Kidney tubule cell (primary cell): ENCODE results near the gene EIF4G2.
A peak's percentile ranks its signal among the peaks of the same experiment; 100 is the strongest.

Source experiments
- DNase-seq: peaks from one replicate; pipeline ENCODE4 v3.0.0-alpha.2; 2018; ENCODE audit warnings: low spot score

The EIF4G2 gene

DNA sequence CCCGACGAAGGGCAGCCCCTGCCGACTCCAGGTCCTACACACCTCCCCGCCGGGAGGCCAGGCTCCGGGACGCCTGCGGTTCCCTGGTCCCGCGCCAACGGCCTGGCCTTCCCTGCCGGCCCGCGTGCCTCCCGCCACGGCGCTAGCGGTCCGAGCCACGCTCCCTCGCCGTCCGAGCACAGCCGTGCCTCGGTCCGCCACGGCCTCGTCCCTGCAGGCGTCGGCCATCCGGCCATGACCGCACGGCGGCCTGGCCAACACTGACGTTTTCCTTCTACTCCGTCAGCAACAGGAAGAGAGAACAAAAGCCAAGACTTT, 532 bp downstream of the EIF4G2 start:
- DNase-seq: no peak

DNA sequence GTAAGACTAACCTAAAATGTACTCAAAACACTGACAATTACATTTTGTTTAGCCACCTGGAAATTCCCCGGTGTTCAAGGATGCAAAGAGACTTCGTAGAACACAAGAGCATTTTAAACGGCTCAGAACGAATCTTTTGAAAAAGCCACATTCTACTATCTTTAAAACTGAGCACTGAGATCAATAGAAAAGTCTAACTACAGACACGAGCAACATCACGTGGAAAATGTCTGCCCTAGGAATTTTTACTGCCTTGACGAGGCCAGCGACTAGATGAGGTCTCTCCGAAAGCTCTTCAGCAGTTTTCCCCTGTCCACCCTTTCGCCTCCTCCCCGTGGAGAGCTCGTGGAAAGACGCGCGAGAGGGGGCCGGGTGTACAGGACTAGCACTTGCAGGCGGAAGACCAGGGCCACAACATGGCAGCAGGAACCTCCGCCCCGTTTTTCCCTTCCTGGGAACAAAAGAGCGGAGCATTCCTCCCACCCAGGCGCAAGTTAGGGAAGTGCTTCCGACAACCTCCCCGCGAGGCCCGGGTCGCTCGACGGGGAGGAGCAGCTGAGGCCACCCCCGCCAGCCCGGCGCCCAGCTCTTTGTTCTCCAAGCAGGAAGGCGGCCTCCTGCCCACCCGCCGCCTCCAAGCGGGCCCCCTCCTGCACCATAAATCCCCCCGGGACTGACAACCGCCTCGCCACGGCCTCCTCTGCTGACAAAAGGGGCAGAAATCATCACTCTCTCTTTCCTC, 1.1 kb downstream of the EIF4G2 start:
- peak; percentile 67 for DNase-seq

DNA sequence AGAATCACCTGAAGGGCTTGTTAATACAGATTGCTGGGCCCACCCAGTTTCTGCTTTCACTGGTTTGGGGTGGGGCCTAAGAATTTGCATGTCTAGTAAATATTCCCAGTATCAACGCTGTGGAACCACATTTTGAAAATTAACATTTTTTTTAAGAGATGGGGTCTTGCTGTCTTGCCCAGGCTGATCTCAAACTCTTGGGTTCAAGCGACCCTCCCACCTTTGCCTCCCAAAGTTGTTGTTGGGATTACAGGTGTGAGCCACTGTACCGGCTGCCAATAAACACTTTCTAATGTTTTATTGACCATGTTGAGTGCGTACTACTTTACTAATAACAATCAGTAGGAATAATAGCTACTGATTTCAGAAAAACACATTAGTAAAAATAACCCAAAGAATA, 2.5 kb downstream of the EIF4G2 start:
- DNase-seq: no peak

DNA sequence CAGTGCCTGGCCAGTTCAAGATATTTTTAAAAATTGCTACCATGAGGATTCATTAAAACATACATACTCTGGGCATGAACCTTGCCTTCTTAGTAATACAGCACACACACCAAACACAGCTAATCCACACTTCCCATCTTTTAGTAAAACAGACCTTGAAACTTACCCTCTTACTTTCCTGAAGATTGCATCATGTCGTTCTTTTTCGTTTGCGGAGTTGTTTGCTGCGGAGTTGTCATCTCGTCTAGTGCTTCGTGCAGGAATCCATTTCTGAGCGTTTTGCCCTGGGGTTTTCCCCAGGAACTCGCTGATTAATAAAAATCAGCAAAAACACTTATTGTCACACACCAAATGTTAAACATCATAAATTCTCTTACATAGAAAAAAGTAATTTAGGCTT, 3.0 kb downstream of the EIF4G2 start:
- DNase-seq: no peak

DNA sequence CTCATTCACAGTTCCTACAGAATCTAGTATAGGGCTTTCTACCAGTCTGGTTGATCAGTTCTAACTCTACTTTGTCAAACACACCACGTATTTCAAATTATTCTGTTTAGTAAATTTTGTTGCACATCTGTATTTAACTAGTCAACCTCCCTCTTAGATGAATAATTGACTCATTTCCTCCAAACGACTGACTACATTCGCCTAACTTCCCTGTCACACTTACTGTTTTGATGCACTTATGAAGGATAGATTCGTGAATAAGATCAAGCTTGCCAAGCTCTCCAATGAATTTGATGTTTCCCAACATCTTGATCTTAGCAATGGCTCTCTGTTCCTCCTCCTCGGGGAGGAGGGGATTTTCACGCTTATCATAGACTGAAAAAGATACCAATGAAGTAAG, 5.0 kb downstream of the EIF4G2 start:
- DNase-seq: no peak

DNA sequence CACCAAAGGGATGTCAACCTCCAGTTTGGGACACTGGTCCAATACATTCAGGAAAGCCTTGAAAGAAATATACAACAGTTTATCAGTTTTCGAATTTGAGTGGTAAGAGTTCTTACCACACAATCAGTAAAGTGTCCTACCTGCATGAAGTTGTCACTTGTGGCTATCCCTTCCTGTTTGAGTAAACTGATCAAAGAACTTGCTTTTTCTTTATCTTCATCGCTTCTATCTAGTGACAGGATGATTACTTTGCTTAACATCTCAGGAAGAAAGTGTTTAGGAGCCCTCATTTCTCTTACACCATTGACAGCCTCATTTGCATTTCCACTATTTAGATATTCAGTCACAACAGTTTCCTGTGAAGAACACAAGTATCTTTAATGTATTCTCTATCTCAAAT, 8.4 kb downstream of the EIF4G2 start:
- DNase-seq: no peak

DNA sequence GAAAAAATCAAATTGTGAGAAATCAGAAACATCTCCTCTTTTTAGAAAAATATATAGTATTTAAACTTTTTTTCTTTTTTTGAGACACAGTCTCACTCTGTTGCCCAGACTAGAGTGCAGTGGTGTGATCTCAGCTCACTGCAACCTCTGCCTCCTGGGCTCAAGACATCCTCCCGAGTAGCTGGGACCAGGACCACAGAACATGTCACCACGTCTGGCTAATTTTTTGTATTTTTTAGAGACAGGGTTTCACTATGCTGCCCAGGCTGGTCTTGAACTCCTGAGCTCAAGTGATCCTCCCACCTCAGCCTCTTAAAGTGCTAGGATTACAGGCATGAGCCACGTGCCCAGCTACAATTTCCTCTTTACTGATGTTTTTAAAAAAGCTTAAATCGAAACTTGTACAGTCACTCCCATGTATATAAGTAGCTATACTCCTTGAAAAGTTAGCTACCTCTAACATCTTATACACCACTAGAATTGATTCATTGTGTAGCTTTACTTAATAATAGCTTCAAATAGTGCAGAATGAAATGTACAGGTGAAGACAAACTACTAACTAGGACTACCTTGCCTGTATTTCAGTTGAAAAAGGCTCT, 10.3 kb downstream of the EIF4G2 start:
- DNase-seq: no peak

DNA sequence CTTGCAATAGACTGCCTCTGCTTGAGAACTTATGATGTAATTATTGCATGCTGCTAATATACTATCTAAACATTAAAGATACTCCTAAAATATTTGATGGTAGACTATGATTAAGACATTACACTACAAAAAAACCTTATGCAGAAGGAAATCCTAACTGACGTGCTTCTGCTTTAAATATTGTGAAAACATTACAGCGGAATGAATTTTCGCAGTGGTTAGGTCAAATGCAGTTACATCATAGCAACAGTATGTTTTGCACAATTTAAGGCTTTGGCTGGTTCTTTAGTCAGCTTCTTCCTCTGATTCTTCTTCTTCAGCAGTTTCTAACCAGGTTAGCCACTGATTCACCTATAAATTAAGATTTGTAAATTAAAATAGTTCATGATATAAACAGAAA, 11.2 kb downstream of the EIF4G2 start:
- no peak for DNase-seq

DNA sequence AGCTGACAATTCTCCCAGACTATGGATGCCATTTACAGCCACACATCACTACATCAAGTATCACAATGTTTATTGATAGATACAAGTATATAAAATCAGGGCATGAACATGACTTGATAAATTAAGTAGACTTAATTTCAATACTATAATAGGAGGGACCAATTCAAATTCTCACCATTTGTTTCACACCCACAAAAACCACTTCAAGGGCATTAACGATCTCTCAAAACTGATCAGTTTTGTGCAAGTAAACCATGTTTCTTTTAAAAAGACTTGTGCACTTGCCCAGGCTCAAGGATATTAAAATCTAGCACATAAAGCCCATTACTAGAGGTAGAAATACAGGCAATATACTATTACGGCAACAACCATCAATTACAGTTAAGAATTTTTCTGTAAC, 11.7 kb downstream of the EIF4G2 start:
- DNase-seq: no peak

DNA sequence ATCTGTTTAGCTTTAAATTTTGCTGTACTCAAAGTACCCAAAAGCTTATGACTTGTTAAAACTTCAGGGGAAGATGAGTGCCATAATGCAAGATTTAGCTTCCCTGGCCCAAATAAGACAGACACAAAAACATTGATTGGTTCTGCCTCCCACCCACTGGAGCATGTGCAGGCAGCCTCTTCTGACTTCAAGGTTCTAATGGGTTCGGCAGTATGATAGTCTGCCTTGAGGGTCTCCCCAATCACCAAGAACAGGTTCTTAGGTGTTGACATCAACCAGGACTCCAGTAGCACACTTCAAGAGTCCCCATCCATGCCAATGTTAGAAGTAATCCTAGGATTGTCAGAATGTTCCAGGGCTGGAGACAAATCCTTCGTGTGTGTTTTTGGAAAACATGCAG, 12.5 kb downstream of the EIF4G2 start:
- no peak for DNase-seq

DNA sequence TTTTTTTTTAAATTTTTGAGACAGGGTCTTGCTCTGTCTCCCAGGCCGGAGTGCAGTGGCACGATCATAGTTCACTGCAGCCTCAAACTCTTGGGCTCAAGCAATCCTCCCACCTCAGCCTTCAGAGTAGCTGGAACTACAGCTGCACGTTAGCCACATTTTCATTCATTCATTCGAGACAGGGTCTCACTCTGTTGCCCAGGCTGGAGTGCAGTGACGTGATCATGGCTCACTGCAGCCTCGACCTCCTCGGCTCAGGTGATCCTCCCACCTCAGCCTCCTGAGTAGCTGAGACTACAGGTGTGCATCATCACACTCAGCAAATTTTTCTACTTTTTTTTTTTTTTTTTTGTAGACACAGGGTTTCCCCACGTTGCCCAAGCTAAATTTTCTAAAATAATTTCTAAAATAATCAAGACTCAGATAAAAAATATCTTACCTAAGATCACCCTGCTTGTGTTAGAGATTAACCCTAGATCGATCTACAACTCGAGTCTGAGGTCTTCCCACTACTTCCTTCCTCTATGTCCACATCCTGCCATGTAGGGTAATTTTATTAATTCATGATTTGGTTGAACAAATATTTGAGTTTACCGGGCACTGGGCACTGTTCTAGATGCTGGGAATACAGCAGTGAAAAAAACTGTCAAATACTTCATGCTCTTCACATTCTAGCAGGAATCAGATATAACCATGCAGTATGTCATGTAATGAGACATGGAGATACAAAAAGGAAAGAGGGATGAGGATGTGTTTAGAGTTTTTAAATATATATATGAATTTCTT, 15.1 kb downstream of the EIF4G2 start:
- DNase-seq: no peak

DNA sequence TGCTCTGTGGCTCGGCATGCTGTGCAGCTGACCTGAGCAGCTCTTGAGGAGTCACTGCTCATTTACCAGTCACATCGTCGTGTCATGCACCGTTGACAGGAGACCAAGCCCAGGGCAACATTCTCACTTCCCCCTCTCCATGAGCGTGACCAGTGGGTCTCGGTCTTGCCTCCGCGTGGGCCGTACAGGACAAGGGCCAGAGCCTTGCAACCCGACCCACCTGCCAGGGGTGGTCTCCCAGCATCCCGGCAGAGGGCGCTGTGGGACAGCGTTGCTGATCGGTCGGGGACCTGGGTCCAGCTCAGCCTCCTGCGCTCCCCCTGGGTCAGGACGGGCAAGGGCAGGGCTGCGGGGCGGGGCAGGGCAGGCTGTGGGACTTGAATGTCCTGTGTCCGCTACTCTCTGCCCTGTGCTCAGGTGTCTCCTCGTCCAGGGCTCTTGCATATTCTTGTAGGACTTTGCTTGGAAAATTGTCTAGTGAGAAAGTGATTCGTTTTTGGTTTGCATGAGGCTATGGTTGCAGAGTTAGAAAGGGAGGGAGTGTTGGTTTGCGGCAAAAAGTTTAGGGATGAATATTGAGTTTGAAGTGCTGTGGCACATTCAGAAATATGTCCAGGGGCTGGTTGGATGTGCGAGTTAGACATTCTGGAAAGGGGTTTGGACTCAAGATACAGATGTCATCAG, 16.2 kb downstream of the EIF4G2 start:
- peak; percentile 80 for DNase-seq

DNA sequence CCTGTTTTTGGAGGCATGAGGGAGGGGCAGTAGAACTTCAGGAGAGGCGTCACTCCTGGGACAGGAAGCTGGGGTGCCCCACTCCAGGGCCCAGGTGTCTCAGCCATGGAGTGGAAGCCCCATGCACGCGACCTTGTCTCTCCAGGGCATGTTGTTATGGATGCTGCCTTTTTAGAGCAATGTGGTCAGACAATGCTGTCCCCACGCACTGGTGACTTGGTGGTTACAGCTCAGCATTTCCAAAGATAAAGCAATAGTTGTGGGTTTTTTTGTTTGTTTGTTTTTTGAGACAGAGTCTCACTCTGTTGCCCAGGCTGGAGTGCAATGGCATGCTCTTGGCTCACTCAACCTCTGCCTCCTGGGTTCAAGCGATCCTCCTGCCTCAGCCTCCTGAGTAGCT, 22.3 kb downstream of the EIF4G2 start:
- DNase-seq: no peak

DNA sequence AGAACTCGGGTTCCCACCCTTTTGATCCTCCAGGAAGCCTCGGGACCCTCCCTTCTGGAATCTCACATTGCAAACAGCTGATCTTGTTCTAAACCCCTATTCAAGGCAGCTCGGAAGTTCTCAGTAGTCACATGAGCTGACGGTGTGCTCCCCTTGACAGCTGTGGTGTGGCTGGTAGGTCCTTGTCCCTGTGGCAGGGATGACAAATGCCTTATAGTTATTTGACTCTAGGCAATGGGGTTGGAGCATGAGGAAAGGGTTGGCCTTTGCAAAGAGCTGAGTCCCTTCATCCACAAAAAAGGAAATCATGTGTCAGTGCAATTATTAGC, 23.6 kb downstream of the EIF4G2 start:
- no peak for DNase-seq

DNA sequence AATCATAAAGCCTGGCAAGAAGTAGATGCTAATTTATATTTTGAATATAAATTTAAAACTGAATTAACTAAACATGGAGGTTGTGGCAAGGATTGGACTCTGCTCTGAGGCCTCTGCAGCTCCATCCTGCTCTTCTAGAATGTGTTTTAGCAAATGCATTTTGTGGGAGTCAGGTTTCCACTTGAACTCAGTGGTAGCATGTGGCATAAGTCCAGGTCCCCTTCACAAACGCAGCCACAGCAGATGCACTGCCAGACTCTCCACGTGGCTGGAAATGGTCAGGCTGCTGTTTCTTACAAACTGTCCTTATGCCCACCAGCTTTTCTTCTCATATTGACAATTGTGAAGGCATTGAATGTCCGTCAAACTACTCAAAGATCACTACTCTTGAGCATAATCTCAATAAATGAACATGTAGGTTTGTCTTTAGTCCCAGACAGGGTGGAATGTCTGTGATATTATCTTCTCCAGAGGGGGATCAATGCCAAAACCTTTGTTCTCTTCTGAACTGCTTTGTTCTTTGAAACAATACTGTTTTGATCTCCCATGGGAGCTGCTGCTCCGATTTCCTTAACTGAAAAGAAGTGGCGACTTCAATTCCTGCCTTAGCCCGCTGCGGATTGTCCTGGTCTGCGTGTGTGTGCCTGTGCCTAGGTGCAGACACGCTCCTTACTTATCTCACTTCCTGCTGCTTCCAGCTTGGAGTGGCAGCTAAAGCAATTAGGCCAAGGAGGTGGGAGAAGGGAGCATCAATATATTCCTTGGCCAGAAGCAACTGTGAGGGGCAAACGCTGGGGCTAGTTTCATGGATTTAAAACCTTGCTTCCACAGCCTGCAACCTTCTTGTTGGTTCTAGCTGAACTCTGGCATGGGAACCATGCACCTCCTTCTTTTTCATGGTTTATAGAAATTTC, 24.2 kb downstream of the EIF4G2 start:
- no peak for DNase-seq

DNA sequence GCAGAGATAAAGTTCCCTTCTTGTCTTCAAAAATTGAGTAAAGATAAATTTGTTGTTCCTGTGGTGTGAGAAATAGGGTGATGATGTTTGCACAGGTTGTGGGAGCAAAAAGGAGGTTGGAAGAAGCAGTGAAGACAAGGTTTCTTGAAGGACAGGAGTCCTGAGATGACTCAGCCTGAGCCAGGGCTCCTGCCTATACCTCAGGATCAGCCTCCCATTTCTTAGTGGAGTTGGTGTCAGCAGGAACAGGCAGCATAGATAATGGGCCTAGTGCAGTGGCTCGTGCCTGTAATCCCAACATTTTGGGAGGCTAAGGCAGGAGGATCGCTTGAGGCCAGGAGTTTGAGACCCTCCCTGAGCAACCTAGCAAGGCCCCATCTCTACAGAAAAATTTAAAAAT, 28.7 kb downstream of the EIF4G2 start:
- DNase-seq: no peak

DNA sequence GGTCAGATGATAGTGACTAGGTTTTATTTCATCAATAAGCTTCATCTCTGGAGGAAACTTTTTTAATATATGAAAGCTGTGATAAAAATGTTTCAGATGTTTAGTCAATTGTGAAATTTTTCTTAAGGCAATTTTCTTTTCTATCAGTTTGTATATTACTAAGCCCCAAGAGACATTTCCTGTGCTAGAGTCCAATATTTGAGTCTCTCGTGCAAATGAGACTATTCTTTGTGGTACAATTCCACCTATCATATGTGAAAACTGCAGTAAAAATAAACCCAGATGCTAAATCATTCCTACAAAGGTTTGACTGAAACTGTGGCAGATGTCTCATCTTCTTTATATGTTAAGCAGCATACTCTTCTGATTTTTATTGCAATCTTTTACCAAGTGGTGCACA, 29.6 kb downstream of the EIF4G2 start:
- DNase-seq: no peak

DNA sequence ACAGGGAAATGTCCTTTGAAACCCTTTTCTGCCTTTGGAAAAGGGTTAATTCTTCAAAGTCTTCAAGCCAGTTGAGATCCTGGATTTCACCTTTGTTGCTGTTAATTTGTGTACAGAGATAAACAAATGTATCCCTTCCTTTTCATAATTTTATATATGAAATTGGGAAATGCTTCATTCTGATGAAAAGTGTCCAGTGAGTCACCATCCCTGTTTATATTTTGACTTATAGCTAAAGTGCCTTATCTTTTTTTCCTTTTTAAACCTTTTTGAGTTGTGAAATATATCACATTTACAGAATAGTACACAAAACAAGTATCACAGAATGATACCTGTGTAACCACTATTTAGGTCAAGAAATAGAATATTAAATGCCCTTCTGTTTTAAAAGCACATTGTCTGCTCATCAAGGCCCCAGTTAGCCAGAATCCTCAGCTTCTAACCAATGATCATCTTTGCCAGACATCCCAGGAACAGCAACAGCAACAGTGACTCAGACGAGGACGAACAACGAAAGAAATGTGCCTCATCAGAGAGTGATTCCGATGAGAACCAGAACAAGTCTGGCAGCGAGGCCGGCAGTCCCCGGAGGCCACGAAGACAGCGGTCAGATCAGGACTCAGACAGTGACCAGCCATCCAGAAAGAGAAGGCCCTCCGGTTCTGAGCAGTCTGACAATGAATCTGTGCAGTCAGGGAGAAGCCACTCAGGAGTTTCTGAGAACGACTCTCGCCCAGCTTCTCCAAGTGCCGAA, 30.3 kb downstream of the EIF4G2 start:
- DNase-seq: no peak

DNA sequence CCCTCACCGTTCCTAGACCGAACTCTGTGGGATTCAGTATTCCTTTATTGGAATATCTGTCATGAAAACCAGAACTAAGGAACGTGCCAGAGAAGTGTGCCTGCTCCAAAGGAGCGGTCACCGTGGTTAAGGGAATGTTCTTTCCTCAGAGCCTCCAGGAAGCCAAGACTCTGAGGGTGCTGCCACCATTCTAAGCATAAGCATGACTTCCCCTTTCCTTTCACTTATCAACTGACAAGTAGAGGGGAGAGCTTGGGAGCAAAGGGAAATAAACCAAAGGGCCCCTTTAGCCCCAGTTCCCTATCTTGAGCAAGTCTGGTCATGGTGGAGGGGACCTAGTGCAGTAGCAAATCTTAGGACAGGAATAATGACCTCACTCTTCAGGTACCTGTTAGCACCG, 30.9 kb downstream of the EIF4G2 start:
- no peak for DNase-seq

DNA sequence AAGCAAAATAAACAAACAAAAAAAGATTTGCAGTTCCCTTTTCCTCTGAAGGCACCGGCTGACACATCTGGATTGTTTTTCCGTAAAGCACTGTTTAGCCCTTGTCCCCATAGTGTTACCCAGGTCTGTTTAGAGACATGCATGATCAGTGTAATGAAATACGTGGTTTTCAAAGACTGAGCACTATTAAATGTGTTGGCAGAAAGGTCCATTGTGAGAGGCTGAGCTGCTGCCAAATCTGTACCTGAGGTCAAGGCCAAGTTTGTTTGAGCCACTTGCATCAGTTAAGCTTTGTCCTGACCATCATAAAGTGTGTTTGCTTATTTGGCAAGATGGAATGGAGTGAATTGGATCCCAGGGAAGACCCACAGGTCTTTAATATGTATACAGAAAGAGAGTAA, 31.3 kb downstream of the EIF4G2 start:
- no peak for DNase-seq

DNA sequence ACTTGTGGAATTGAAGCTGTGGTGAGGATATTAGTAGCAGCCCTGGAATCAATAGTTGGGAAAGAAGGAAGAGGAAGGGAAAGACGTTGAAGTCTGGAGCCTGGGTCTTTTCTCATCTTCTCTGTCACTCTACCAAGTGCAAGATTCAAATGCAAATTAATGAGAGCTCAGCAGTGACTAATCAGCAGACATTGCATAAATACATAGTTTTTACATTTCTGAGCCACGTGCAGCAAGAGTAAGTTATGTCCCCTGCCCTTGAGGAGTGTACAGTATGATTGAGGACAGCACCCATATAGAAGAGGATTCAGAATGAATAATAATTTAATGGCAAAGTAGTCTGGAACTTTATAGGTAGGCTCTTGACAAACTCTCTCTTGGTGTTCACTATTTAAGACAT, 33.9 kb downstream of the EIF4G2 start:
- no peak for DNase-seq
